SK-N-SH (cell line): ENCODE results near the gene PRLR. TPM values are rescaled to one million over a fixed set of nuclear protein-coding genes. Genes with fewer than 3 reads are reported as not detected.

Experiments
- CTCF ChIA-PET: fragments of 300-600, 350-600 bp; formaldehyde crosslinking; extraction: SDS; loops from one replicate; lab custom pipeline; 2021; lab: Yijun Ruan, JAX
- POLR2A ChIA-PET: fragments of 350-600 bp; sonication (Branson Sonifier 250); formaldehyde crosslinking; extraction: SDS; loops from one replicate; lab custom pipeline; 2020; ENCODE audit warnings: antibody characterized with exemption, inconsistent platforms; lab: Yijun Ruan, JAX
- DNase-seq: peaks from one replicate; pipeline ENCODE4 v3.0.0; 2012
- H2AFZ ChIP-seq: fragments of 200-600 bp; sonication (generic); 2 replicates; pipeline ENCODE4 v1.8.1; 2016; ENCODE audit warnings: antibody characterized with exemption, mild to moderate bottlenecking, low read depth
- H3F3A ChIP-seq: fragments of 200-600 bp; sonication (generic); replicated peaks from 2 replicates; pipeline ENCODE3; 2016; ENCODE audit warnings: antibody characterized with exemption, mild to moderate bottlenecking; ENCODE audit not compliant: insufficient read depth
- H3K27ac ChIP-seq, 2 experiments: fragments of 200-500 bp in 1 of 2; fragments of 200-600 bp in 1 of 2; sonication (Bioruptor generic) in 1 of 2; sonication (generic), shearing (Covaris generic) in 1 of 2; 2 replicates each; pipeline versions ENCODE4 v1.5.1 to v1.6.1; 2014 to 2016; ENCODE audit warnings: low read depth in 2 of 2, inconsistent platforms in 1 of 2, low read length in 1 of 2, mild to moderate bottlenecking in 1 of 2, mixed read lengths in 1 of 2
- H3K27me3 ChIP-seq: fragments of 200-600 bp; sonication (generic), shearing (Covaris generic); 2 replicates; pipeline ENCODE4 v1.6.1; 2016; ENCODE audit warnings: mixed run types; ENCODE audit not compliant: insufficient read depth
- H3K36me3 ChIP-seq, 2 experiments: fragments of 200-500 bp in 1 of 2; fragments of 200-600 bp in 1 of 2; sonication (Bioruptor generic) in 1 of 2; sonication (generic) in 1 of 2; replicated peaks in 1 of 2; 2 replicates each; pipeline versions ENCODE3 to v1.5.1; 2014 to 2016; ENCODE audit warnings: low read length in 1 of 2, mild to moderate bottlenecking in 1 of 2; ENCODE audit not compliant: insufficient read depth in 2 of 2, control insufficient read depth in 1 of 2
- H3K4me1 ChIP-seq, 2 experiments: fragments of 200-500 bp in 1 of 2; fragments of 200-600 bp in 1 of 2; sonication (Bioruptor generic) in 1 of 2; sonication (generic), shearing (Covaris generic) in 1 of 2; 2 replicates each; pipeline versions ENCODE4 v1.5.1 to v1.6.1; 2014 to 2016; ENCODE audit warnings: low read depth in 1 of 2, low read length in 1 of 2, mixed run types in 1 of 2; ENCODE audit not compliant: insufficient read depth in 2 of 2, control insufficient read depth in 1 of 2
- H3K4me2 ChIP-seq: fragments of 200-600 bp; sonication (generic), shearing (Covaris generic); 2 replicates; pipeline ENCODE4 v1.6.1; 2017; ENCODE audit warnings: mixed run types
- H3K4me3 ChIP-seq, 2 experiments: fragments of 200-500 bp in 1 of 2; fragments of 200-600 bp in 1 of 2; sonication (Bioruptor generic) in 1 of 2; sonication (generic), shearing (Covaris generic) in 1 of 2; 2 replicates each; pipeline versions ENCODE4 v1.5.1 to v1.8.1; 2014 to 2016; ENCODE audit warnings: low read depth in 2 of 2, inconsistent platforms in 1 of 2, low read length in 1 of 2, mild to moderate bottlenecking in 1 of 2, mixed read lengths in 1 of 2, moderate library complexity in 1 of 2
- H3K79me2 ChIP-seq: fragments of 200-600 bp; sonication (generic); 2 replicates; pipeline ENCODE4 v1.8.1; 2017; ENCODE audit warnings: mild to moderate bottlenecking; ENCODE audit not compliant: insufficient read depth
- H3K9ac ChIP-seq: fragments of 200-600 bp; sonication (generic); 2 replicates; pipeline ENCODE4 v1.6.1; 2017; ENCODE audit warnings: mixed run types
- H3K9me2 ChIP-seq: fragments of 200-600 bp; sonication (generic); 2 replicates; pipeline ENCODE4 v1.6.1; 2017; ENCODE audit warnings: mixed run types
- H3K9me3 ChIP-seq: fragments of 200-600 bp; sonication (generic); 2 replicates; pipeline ENCODE4 v1.6.1; 2017; ENCODE audit warnings: mixed run types, mild to moderate bottlenecking, moderate library complexity
- H4K20me1 ChIP-seq: fragments of 200-600 bp; sonication (generic); 2 replicates; pipeline ENCODE4 v1.6.1; 2017; ENCODE audit warnings: mild to moderate bottlenecking, mixed run types; ENCODE audit not compliant: insufficient read depth
- CHD2 ChIP-seq: fragments of 150-350 bp; IDR thresholded peaks from 2 replicates; pipeline ENCODE4 v1.6.1; 2018; ENCODE audit warnings: low read length; ENCODE audit not compliant: partially characterized antibody
- CTCF ChIP-seq: fragments of 200-600 bp; sonication (generic); IDR thresholded peaks from 2 replicates; pipeline ENCODE4 v1.6.1; 2017; ENCODE audit warnings: antibody characterized with exemption, mild to moderate bottlenecking, moderate library complexity
- ELF1 ChIP-seq: IDR thresholded peaks from 2 replicates; pipeline ENCODE4 v1.4.0; 2012
- FOXJ3 ChIP-seq: sonication (generic); formaldehyde crosslinking; IDR thresholded peaks from 2 replicates; pipeline ENCODE4 v1.5.1; 2020; ENCODE audit warnings: mild to moderate bottlenecking, missing genetic modification reagents
- GABPA ChIP-seq: IDR thresholded peaks from 2 replicates; pipeline ENCODE4 v1.4.0; 2012; ENCODE audit warnings: low read depth, mild to moderate bottlenecking
- GATA2 ChIP-seq: sonication (generic); formaldehyde crosslinking; IDR thresholded peaks from 2 replicates; pipeline ENCODE4 v1.5.0; 2020; ENCODE audit warnings: mild to moderate bottlenecking, missing genetic modification reagents
- IRF3 ChIP-seq: fragments of 150-350 bp; IDR thresholded peaks from 2 replicates; pipeline ENCODE4 v1.6.1; 2016; ENCODE audit warnings: mild to moderate bottlenecking, low read depth, low read length
- MAX ChIP-seq: IDR thresholded peaks from 2 replicates; pipeline ENCODE4 v1.4.0; 2012; ENCODE audit warnings: low read depth
- MEF2A ChIP-seq: IDR thresholded peaks from 2 replicates; pipeline ENCODE4 v1.4.0; 2012; ENCODE audit warnings: low read depth, borderline replicate concordance
- MXI1 ChIP-seq: IDR thresholded peaks from 2 replicates; pipeline ENCODE4 v1.6.1; 2012; ENCODE audit warnings: mild to moderate bottlenecking, low read depth, low read length, improper control_type of control experiment
- NFIC ChIP-seq: IDR thresholded peaks from 2 replicates; pipeline ENCODE4 v1.4.0; 2012; ENCODE audit warnings: borderline replicate concordance
- PBX3 ChIP-seq: IDR thresholded peaks from 2 replicates; pipeline ENCODE4; 2012
- RFX5 ChIP-seq: IDR thresholded peaks from 2 replicates; pipeline ENCODE4 v1.6.1; 2012; ENCODE audit warnings: mild to moderate bottlenecking, improper control_type of control experiment, low read length
- SMC3 ChIP-seq: IDR thresholded peaks from 2 replicates; pipeline ENCODE4 v1.6.1; 2012; ENCODE audit warnings: low read depth, low read length, improper control_type of control experiment
- TAF1 ChIP-seq: IDR thresholded peaks from 2 replicates; pipeline ENCODE4 v1.6.1; 2012; ENCODE audit warnings: low read depth, mild to moderate bottlenecking, low read length, moderate library complexity, borderline replicate concordance
- TEAD4 ChIP-seq: IDR thresholded peaks from 2 replicates; pipeline ENCODE4 v1.4.0; 2012; ENCODE audit warnings: mild to moderate bottlenecking, borderline replicate concordance; ENCODE audit not compliant: insufficient read depth
- USF1 ChIP-seq: IDR thresholded peaks from 2 replicates; pipeline ENCODE4 v1.4.0; 2012; ENCODE audit warnings: low read depth, borderline replicate concordance
- YY1 ChIP-seq: IDR thresholded peaks from 2 replicates; pipeline ENCODE4 v1.4.0; 2012; ENCODE audit warnings: low read depth, mild to moderate bottlenecking
- ZBTB33 ChIP-seq: IDR thresholded peaks from 2 replicates; pipeline ENCODE4 v1.4.0; 2012; ENCODE audit warnings: low read depth, borderline replicate concordance
- WGBS: methylation state at CpG from one replicate; pipeline ENCODE4 v1.1.6; 2017; ENCODE audit warnings: low lambda C conversion rate; 5-methylcytosine and 5-hydroxymethylcytosine counted together
- polyA plus RNA-seq, 3 experiments: library from polyadenylated mRNA; depleted of rRNA; stranded (reverse); fragments of >200 nt; gene quantifications; 2 replicates each; pipeline ENCODE4 v1.2.3, GENCODE V29; 2012

PRLR gene
- polyA plus RNA-seq, 1 of the 3 experiments (the other 2 are of a cell fraction): 0.13 TPM

- no peaks in the 10 kb centered on the region for H3K9me3 ChIP-seq
- H3F3A ChIP-seq: no peaks in the 10 kb centered on the region
- no peaks in the 10 kb centered on the region for H3K36me3 ChIP-seq
- no peak overlapping the region for H3K9ac ChIP-seq
- no peak for DNase-seq
- H3K27me3 ChIP-seq: peaks cover 6% of the 10 kb centered on the region; the same call in 1 of the 2 replicates
- H3K4me3 ChIP-seq: no peak overlapping the region
- H3K79me2 ChIP-seq: no peaks in the 10 kb centered on the region
- ChIA-PET POLR2A (no interaction called here), CTCF (no interaction called here)
- H3K4me1 ChIP-seq: no peaks in the 10 kb centered on the region
- no peaks in the 10 kb centered on the region for H3K9me2 ChIP-seq
- no peak overlapping the region for H2AFZ ChIP-seq
- TF ChIP-seq MEF2A (no peak), IRF3 (no peak), ELF1 (no peak), CTCF (no peak), YY1 (no peak), RFX5 (no peak), PBX3 (no peak), NFIC (no peak), MAX (no peak), GATA2 (no peak), TEAD4 (no peak), FOXJ3 (CRISPR knock-in tag) (no peak)
- H3K27ac ChIP-seq: no peak overlapping the region
- no peak overlapping the region for H3K4me2 ChIP-seq
- no peaks in the 10 kb centered on the region for H4K20me1 ChIP-seq
Observed at GRCh38 chr5:35059251-35059650, 171.0 kb downstream of the PRLR start.

GRCh38 chr5:35058374-35058788 lies 171.9 kb downstream of the PRLR start:
- Histone ChIP-seq H3K79me2 (no peaks in the 10 kb centered on the region), H3K9ac (no peak overlapping the region), H3K27me3 (peaks cover 6% of the 10 kb centered on the region; the same call in 1 of the 2 replicates), H3K4me3 (no peak overlapping the region), H3F3A (no peaks in the 10 kb centered on the region), H3K27ac (no peak overlapping the region), H3K36me3 (no peaks in the 10 kb centered on the region), H2AFZ (no peak overlapping the region), H3K9me3 (no peaks in the 10 kb centered on the region), H4K20me1 (no peaks in the 10 kb centered on the region), H3K4me2 (no peak overlapping the region), H3K4me1 (no peaks in the 10 kb centered on the region), H3K9me2 (no peaks in the 10 kb centered on the region)
- CTCF ChIA-PET: no interaction called here
- POLR2A ChIA-PET: no interaction called here
- 16% methylated on average over 3 of the region's 3 CpGs for WGBS
- DNase-seq: no peak
- no peak for TF ChIP-seq ZBTB33
- no peak for TF ChIP-seq PBX3
- no peak for TF ChIP-seq GABPA
- TF ChIP-seq USF1: no peak
- no peak for TF ChIP-seq ELF1
- TF ChIP-seq TAF1: no peak
- TF ChIP-seq SMC3: no peak
- no peak for TF ChIP-seq MXI1
- no peak for TF ChIP-seq CHD2
